Fibroblast of skin of back (primary cell): ENCODE data around the gene FBXO22.
"Not testable (repeated sequence)": the region's sequence is repeated elsewhere in the genome, so short reads cannot be mapped to it uniquely, and the experiment has no call there.

Experiments
- DNase-seq: peaks from one replicate; pipeline ENCODE4 v3.0.0-alpha.2; 2013

FBXO22 gene

DNA sequence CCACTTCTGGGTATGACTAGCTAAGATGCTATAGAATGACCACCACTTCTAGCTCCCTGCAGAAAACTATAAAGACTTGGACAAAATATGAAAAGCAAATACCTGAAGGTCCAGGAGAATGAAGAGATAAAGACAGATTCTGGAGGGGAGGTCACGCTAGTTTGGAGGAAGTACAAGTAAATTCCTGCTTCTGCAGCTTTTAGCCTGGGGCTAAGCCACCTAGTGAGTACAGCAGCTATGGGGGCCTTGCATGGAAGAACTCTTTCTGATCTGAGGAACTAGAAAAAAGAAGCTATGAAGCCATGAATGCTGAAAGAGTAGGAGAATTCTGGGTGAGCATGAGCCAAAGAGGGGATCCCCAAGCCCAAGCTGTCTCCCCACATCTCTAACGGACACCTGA, 78.8 kb downstream of the FBXO22 start:
- DNase-seq = no peak

GRCh38 chr15:75984706-75985105, 81.0 kb downstream of the FBXO22 start:
- DNase-seq = not testable (repeated sequence)

GRCh38 chr15:75985971-75986370, 82.3 kb downstream of the FBXO22 start:
- DNase-seq = no peak

- peak; percentile 33 for DNase-seq
Measured at GRCh38 chr15:75989045-75989444, 85.4 kb downstream of the FBXO22 start.

DNA sequence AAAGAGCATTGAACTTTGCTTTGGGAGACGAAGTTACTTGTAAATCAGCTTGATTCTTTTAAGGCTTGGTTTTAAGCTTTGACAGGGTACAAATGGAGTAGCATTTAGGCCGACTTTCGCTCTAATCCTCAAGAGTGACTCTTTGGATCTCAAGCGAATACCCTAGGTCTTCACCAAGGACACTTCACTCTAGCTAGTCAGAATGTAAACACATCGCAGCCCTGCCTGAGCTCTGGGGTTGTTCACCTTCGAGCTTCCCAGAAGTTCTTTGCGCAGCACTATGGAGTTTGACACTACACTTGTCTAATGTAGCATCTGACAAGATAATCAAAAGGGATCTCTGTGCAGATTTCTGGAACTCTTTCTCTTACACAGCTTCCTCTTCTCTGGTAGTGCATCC, 86.2 kb downstream of the FBXO22 start:
- DNase-seq = no peak
